OCI-LY3 (cell line): ENCODE data around the gene COCH.

Experiments used
- H2AFZ ChIP-seq: fragments of 200-600, 300-600 bp; shearing (Covaris generic); 2 replicates; pipeline ENCODE4 v1.6.0; 2014; ENCODE audit warnings: antibody characterized with exemption, low read depth, low read length
- H3K27ac ChIP-seq: fragments of 200-600, 300-600 bp; sonication (generic); 2 replicates; pipeline ENCODE4 v1.5.1; 2014; ENCODE audit warnings: mild to moderate bottlenecking, low read length, moderate library complexity, mixed read lengths
- H3K27me3 ChIP-seq: fragments of 200-600, 300-600 bp; sonication (generic); 2 replicates; pipeline ENCODE4 v1.6.1; 2014; ENCODE audit warnings: low read depth, low read length, mixed read lengths
- H3K36me3 ChIP-seq: fragments of 200-600, 300-600 bp; sonication (generic); replicated peaks from 2 replicates; pipeline ENCODE3; 2014; ENCODE audit warnings: low read depth, low read length, mixed read lengths
- H3K4me1 ChIP-seq: fragments of 300-600, 200-600 bp; sonication (generic); 2 replicates; pipeline ENCODE4 v1.6.1; 2014; ENCODE audit warnings: low read length, mixed read lengths
- H3K4me2 ChIP-seq: fragments of 200-600, 300-600 bp; sonication (generic); 2 replicates; pipeline ENCODE4 v1.6.1; 2014; ENCODE audit warnings: low read length, mixed read lengths
- H3K4me3 ChIP-seq: fragments of 300-600, 200-600 bp; sonication (generic); 2 replicates; pipeline ENCODE4 v1.5.1; 2014; ENCODE audit warnings: antibody characterized with exemption, mild to moderate bottlenecking, low read length, moderate library complexity
- H3K79me2 ChIP-seq: fragments of 300-600, 200-600 bp; shearing (Covaris generic); 2 replicates; pipeline ENCODE4 v1.6.1; 2014; ENCODE audit warnings: mild to moderate bottlenecking, low read length, mixed read lengths
- H3K9ac ChIP-seq: fragments of 300-600, 200-600 bp; shearing (Covaris generic); 2 replicates; pipeline ENCODE4 v1.6.0; 2014; ENCODE audit warnings: mild to moderate bottlenecking, low read length, moderate library complexity
- H3K9me3 ChIP-seq: fragments of 200-600, 300-600 bp; shearing (Covaris generic); 2 replicates; pipeline ENCODE4 v1.6.1; 2014; ENCODE audit warnings: low read length, mixed read lengths; ENCODE audit not compliant: insufficient read depth
- H4K20me1 ChIP-seq: fragments of 200-600, 300-600 bp; sonication (generic); 2 replicates; pipeline ENCODE4 v1.6.1; 2016; ENCODE audit warnings: low read length, mixed read lengths; ENCODE audit not compliant: insufficient read depth
- EZH2phosphoT487 ChIP-seq: fragments of 200-600 bp; shearing (Covaris generic); IDR thresholded peaks from 2 replicates; pipeline ENCODE4 v1.6.1; 2018; ENCODE audit warnings: antibody characterized with exemption, mixed run types, low read depth
- TF ChIP-seq, protein P1 (sequence below): fragments of 200-600, 300-600 bp; sonication (generic); IDR thresholded peaks from 2 replicates; pipeline ENCODE4 v1.5.1; 2014; ENCODE audit warnings: antibody characterized with exemption, low read length, low read depth

The COCH gene

GRCh38 chr14:30884901-30885300 lies 10.5 kb downstream of the COCH start:
- no peaks in the 10 kb centered on the region for H4K20me1 ChIP-seq
- H3K27me3 ChIP-seq: no peaks in the 10 kb centered on the region
- no peak overlapping the region for H2AFZ ChIP-seq
- no peak overlapping the region for H3K9ac ChIP-seq
- no peaks in the 10 kb centered on the region for H3K4me1 ChIP-seq
- no peak overlapping the region for H3K27ac ChIP-seq
- peaks cover 10% of the 10 kb centered on the region for H3K36me3 ChIP-seq
- H3K4me3 ChIP-seq: no peak overlapping the region
- H3K79me2 ChIP-seq: no peaks in the 10 kb centered on the region
- no peaks in the 10 kb centered on the region for H3K9me3 ChIP-seq
- no peak overlapping the region for H3K4me2 ChIP-seq
- TF ChIP-seq, protein P1, sequence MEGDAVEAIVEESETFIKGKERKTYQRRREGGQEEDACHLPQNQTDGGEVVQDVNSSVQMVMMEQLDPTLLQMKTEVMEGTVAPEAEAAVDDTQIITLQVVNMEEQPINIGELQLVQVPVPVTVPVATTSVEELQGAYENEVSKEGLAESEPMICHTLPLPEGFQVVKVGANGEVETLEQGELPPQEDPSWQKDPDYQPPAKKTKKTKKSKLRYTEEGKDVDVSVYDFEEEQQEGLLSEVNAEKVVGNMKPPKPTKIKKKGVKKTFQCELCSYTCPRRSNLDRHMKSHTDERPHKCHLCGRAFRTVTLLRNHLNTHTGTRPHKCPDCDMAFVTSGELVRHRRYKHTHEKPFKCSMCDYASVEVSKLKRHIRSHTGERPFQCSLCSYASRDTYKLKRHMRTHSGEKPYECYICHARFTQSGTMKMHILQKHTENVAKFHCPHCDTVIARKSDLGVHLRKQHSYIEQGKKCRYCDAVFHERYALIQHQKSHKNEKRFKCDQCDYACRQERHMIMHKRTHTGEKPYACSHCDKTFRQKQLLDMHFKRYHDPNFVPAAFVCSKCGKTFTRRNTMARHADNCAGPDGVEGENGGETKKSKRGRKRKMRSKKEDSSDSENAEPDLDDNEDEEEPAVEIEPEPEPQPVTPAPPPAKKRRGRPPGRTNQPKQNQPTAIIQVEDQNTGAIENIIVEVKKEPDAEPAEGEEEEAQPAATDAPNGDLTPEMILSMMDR: no peak
- no peak for TF ChIP-seq EZH2phosphoT487

DNA sequence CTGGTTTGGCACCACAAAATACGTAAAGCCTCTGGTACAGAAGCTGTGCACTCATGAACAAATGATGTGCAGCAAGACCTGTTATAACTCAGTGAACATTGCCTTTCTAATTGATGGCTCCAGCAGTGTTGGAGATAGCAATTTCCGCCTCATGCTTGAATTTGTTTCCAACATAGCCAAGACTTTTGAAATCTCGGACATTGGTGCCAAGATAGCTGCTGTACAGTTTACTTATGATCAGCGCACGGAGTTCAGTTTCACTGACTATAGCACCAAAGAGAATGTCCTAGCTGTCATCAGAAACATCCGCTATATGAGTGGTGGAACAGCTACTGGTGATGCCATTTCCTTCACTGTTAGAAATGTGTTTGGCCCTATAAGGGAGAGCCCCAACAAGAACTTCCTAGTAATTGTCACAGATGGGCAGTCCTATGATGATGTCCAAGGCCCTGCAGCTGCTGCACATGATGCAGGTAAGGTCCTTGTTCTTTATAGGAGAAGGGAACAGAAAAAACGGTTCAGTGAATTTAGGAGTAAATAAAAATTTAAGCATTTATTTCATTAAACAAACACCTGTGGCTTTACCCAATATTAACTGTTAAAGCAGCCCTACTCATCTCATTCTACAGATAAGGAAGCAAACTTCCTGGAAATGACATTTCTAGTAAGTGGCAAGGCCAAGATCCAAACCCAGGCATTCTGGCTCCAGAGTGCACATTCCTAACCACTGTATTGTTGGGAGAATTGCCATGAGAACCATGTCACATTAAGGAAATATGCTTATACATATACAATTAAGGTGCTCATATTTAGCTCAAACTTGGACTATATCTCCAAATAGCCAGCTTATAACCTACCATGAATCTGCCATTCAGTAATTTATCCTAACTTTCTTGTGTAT lies 11.7 kb downstream of the COCH start:
- Histone ChIP-seq H3K9ac (no peak overlapping the region), H3K79me2 (no peaks in the 10 kb centered on the region), H3K9me3 (no peaks in the 10 kb centered on the region), H3K27ac (no peak overlapping the region), H2AFZ (no peak overlapping the region), H3K27me3 (no peaks in the 10 kb centered on the region), H4K20me1 (no peaks in the 10 kb centered on the region), H3K36me3 (peaks cover 10% of the 10 kb centered on the region), H3K4me2 (no peak overlapping the region), H3K4me3 (no peak overlapping the region), H3K4me1 (no peaks in the 10 kb centered on the region)
- TF ChIP-seq, protein P1: no peak
- no peak for TF ChIP-seq EZH2phosphoT487

GRCh38 chr14:30888480-30889243 lies 14.3 kb downstream of the COCH start:
- no peak overlapping the region for H3K27ac ChIP-seq
- no peak overlapping the region for H2AFZ ChIP-seq
- no peak overlapping the region for H3K4me2 ChIP-seq
- H3K9ac ChIP-seq: no peak overlapping the region
- no peaks in the 10 kb centered on the region for H3K27me3 ChIP-seq
- no peaks in the 10 kb centered on the region for H3K79me2 ChIP-seq
- peaks cover 10% of the 10 kb centered on the region for H3K36me3 ChIP-seq
- no peaks in the 10 kb centered on the region for H4K20me1 ChIP-seq
- H3K4me3 ChIP-seq: no peak overlapping the region
- no peak for TF ChIP-seq EZH2phosphoT487
- TF ChIP-seq, protein P1: no peak
- no peaks in the 10 kb centered on the region for H3K9me3 ChIP-seq
- no peaks in the 10 kb centered on the region for H3K4me1 ChIP-seq

- no peak overlapping the region for H3K4me3 ChIP-seq
- H4K20me1 ChIP-seq: no peaks in the 10 kb centered on the region
- H3K9me3 ChIP-seq: no peaks in the 10 kb centered on the region
- TF ChIP-seq, protein P1: no peak
- TF ChIP-seq EZH2phosphoT487: no peak
- H3K36me3 ChIP-seq: peaks cover 10% of the 10 kb centered on the region
- no peak overlapping the region for H2AFZ ChIP-seq
- no peaks in the 10 kb centered on the region for H3K27me3 ChIP-seq
- H3K4me1 ChIP-seq: no peaks in the 10 kb centered on the region
- H3K79me2 ChIP-seq: no peaks in the 10 kb centered on the region
- no peak overlapping the region for H3K27ac ChIP-seq
- no peak overlapping the region for H3K4me2 ChIP-seq
- no peak overlapping the region for H3K9ac ChIP-seq
Measured at GRCh38 chr14:30889244-30889594, 14.9 kb downstream of the COCH start.
